Loucy (cell line): ENCODE results near the gene SAMD5.
A peak's percentile ranks its signal among the peaks of the same experiment; 100 is the strongest.

Experiments used
- CTCF ChIP-seq: fragments of 200-600 bp; sonication (generic); conservative IDR thresholded peaks from 2 replicates; pipeline ENCODE4 v1.5.1; 2014; ENCODE audit warnings: mild to moderate bottlenecking, antibody characterized with exemption, low read length
- EZH2phosphoT487 ChIP-seq: fragments of 200-600 bp; IDR thresholded peaks from 2 replicates; pipeline ENCODE4 v1.6.1; 2018; ENCODE audit warnings: antibody characterized with exemption, mild to moderate bottlenecking, moderate library complexity, borderline replicate concordance

GRCh38 chr6:147468634-147469033 is 39.9 kb upstream of the SAMD5 start:
- TF ChIP-seq CTCF = peak; percentile 38
- TF ChIP-seq EZH2phosphoT487 = no peak
